Measurements from ENCODE around the gene CCDC92.

DNA sequence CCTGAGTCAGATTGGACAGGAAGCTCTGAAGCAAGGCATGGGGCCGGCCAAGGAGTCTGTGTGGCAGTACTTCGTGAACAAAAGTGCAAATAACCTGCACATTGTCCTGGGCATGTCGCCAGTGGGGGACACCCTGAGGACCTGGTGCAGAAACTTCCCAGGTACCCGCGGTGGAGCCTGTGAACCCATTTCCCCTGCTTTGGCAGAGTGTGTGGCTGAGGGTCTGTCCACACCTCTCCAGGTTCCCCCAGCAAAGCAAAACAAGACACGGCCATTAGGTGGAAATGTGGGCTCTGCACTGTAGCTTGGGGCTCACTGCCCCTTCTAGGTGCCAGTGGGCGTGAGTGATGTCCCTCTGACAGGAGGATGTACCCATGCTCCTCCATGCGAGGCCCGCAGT, 79.4 kb downstream of the CCDC92 start:
- TF ChIP-seq POLR2A (IDR thresholded peaks at IDR 0.05): no peak
- TF ChIP-seq, protein P1, sequence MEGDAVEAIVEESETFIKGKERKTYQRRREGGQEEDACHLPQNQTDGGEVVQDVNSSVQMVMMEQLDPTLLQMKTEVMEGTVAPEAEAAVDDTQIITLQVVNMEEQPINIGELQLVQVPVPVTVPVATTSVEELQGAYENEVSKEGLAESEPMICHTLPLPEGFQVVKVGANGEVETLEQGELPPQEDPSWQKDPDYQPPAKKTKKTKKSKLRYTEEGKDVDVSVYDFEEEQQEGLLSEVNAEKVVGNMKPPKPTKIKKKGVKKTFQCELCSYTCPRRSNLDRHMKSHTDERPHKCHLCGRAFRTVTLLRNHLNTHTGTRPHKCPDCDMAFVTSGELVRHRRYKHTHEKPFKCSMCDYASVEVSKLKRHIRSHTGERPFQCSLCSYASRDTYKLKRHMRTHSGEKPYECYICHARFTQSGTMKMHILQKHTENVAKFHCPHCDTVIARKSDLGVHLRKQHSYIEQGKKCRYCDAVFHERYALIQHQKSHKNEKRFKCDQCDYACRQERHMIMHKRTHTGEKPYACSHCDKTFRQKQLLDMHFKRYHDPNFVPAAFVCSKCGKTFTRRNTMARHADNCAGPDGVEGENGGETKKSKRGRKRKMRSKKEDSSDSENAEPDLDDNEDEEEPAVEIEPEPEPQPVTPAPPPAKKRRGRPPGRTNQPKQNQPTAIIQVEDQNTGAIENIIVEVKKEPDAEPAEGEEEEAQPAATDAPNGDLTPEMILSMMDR (IDR thresholded peaks at IDR 0.05): no peak
